Neutrophil (primary cell): ENCODE data around the gene CDK15.

Experiments used
- H3K27ac ChIP-seq: fragments of 200-600 bp; sonication (generic); 2 replicates; pipeline ENCODE4 v1.5.1; 2016; ENCODE audit warnings: mild to moderate bottlenecking, moderate library complexity
- H3K27me3 ChIP-seq: fragments of 200-600 bp; sonication (generic); 2 replicates; pipeline ENCODE4 v1.6.0; 2016; ENCODE audit warnings: mild to moderate bottlenecking
- H3K36me3 ChIP-seq: fragments of 200-600 bp; sonication (generic); 2 replicates; pipeline ENCODE4 v1.5.1; 2017
- H3K4me1 ChIP-seq, 2 experiments: fragments of 200-600 bp in 1 of 2; sonication (generic) in 1 of 2; 1 replicate in 1 of 2; 2 replicates in 1 of 2; pipeline versions ENCODE4 v1.5.1 to v1.6.1; 2013 to 2016; ENCODE audit warnings: low read depth in 1 of 2, low read length in 1 of 2, mild to moderate bottlenecking in 1 of 2, moderate library complexity in 1 of 2; ENCODE audit not compliant: control insufficient read depth in 1 of 2, insufficient read depth in 1 of 2
- H3K4me3 ChIP-seq, 2 experiments: fragments of 200-600 bp in 1 of 2; sonication (generic) in 1 of 2; 1 replicate in 1 of 2; 2 replicates in 1 of 2; pipeline ENCODE4 v1.5.1; 2013 to 2016; ENCODE audit warnings: low read depth in 1 of 2, low read length in 1 of 2, mild to moderate bottlenecking in 1 of 2, moderate library complexity in 1 of 2
- H3K9me3 ChIP-seq: fragments of 200-600 bp; sonication (generic); 2 replicates; pipeline ENCODE4 v1.5.1; 2016
- TF ChIP-seq, protein P1 (sequence below): fragments of 200-600 bp; sonication (generic); IDR thresholded peaks from 2 replicates; pipeline ENCODE4 v1.5.1; 2016; ENCODE audit warnings: antibody characterized with exemption

Gene CDK15

DNA sequence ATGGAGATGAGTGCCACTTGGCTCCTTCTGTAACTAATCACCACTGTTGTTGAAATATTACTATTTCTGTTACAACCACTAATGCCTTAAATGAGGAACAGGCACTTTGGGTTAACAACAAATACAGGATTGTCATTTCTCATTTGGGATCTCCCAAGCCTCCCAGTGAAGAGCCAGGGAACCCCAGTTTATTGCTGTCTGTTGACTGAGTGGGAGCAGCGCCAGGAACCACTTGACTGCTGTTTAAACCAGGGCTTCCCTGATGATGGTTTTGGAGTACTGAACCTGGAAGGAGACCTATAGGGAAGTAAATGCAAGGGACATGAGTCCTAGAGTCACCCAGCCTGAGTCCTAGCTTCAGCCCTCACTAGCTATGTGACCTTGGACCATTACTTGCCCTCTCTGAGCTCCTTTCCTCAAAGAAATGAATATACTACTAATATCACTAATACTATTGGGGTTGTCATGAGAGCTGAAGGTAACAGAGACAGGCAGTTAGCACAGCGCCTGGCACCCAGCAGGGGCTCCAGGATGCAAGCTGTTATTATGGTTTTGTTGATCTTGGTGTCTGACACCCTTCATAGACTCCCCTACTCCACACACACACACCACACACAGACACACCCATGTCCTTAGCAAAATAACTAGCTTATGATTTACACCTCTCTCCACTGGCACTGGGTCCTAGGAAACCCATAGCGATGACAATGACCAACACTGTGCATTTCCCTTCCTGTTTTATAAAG, 123.1 kb downstream of the CDK15 start:
- Histone ChIP-seq H3K36me3 (no peaks in the 10 kb centered on the region), H3K9me3 (no peaks in the 10 kb centered on the region), H3K4me3 (no peak overlapping the region), H3K4me1 (no peaks in the 10 kb centered on the region), H3K27me3 (peaks cover 10% of the 10 kb centered on the region), H3K27ac (no peak overlapping the region)
- TF ChIP-seq, protein P1, sequence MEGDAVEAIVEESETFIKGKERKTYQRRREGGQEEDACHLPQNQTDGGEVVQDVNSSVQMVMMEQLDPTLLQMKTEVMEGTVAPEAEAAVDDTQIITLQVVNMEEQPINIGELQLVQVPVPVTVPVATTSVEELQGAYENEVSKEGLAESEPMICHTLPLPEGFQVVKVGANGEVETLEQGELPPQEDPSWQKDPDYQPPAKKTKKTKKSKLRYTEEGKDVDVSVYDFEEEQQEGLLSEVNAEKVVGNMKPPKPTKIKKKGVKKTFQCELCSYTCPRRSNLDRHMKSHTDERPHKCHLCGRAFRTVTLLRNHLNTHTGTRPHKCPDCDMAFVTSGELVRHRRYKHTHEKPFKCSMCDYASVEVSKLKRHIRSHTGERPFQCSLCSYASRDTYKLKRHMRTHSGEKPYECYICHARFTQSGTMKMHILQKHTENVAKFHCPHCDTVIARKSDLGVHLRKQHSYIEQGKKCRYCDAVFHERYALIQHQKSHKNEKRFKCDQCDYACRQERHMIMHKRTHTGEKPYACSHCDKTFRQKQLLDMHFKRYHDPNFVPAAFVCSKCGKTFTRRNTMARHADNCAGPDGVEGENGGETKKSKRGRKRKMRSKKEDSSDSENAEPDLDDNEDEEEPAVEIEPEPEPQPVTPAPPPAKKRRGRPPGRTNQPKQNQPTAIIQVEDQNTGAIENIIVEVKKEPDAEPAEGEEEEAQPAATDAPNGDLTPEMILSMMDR: no peak

DNA sequence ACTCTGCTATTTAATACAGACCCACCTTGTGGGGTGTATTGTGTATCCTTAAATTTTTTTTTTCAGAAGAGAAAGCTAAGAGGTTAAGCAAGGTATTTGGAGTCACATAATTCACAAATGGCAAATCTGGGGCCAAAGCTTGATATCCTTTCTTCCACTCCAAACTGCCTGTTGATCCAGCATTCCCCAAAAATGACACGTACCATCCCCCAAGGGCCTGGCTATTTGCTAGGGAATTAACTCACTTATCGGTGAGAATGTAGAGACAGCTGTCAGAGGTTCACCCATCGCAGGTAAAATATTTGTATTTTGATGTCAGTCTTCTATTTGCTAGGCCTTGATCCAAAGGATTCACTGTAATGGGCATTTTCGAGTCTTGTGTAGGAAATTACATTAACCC, 123.7 kb downstream of the CDK15 start:
- H3K4me3 ChIP-seq: no peak overlapping the region
- H3K9me3 ChIP-seq: no peaks in the 10 kb centered on the region
- H3K36me3 ChIP-seq: no peaks in the 10 kb centered on the region
- H3K27me3 ChIP-seq: peaks cover 10% of the 10 kb centered on the region
- TF ChIP-seq, protein P1: no peak
- H3K4me1 ChIP-seq: no peaks in the 10 kb centered on the region
- H3K27ac ChIP-seq: no peak overlapping the region

DNA sequence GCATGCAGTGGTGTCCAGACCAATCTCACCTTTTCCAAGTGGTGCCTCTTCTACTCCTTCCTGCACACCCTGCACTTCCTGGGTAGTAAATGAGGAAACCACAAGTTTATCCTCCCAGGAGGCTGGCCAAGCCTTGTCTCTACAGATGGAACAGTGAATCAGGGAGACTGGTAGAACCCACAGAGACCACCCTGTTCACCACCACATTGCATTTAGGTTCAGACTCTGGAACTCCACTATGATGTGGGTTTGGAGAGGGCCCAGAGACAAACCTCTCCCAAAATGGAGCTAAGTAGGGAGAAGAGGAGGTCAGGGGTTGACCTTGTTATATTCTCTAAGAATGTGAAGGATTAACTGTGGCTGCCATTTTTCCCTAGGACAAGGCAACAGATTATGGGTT, 124.5 kb downstream of the CDK15 start:
- TF ChIP-seq, protein P1: no peak
- no peaks in the 10 kb centered on the region for H3K4me1 ChIP-seq
- H3K27me3 ChIP-seq: peaks cover 10% of the 10 kb centered on the region
- no peak overlapping the region for H3K4me3 ChIP-seq
- H3K27ac ChIP-seq: no peak overlapping the region
- H3K9me3 ChIP-seq: no peaks in the 10 kb centered on the region
- no peaks in the 10 kb centered on the region for H3K36me3 ChIP-seq

DNA sequence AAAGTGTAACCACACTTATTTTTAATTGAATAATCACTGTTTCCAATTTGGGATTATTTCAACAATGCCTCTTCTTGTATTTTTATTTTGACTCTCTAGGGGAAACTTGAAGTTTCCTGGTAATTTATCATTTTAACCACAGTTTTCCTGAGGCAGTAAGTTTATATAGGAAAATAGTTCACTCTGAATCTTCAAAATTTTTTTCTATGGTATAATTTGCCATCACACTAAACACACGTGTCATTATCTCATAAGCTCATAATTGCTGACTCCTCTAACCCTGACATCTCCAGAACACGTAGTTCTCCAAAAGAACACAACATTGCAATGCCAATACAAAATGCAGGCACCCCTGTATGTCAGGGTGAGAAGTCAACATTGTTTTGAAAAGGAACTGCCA, 125.1 kb downstream of the CDK15 start:
- Histone ChIP-seq H3K36me3 (no peaks in the 10 kb centered on the region), H3K27me3 (peaks cover 10% of the 10 kb centered on the region), H3K4me1 (no peaks in the 10 kb centered on the region), H3K9me3 (no peaks in the 10 kb centered on the region), H3K4me3 (no peak overlapping the region), H3K27ac (no peak overlapping the region)
- TF ChIP-seq, protein P1: no peak

DNA sequence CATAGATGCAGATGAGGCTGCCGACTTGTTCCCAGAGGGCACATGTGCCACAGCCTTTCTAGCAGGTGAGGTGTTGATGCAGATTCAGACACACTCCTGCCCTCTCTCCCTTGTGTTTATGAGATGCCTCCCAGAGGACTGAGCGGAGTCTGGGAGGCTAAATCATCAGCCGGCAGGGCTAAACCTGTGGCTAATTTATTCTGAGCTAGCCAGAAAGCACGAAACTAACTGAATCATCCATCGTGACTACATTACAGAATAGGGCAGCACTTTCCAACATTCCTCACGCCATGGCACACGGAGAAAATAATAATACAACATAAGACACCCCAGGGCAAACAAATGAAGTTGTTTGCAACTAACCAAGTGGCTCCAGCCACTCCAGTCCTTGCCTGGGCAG, 125.6 kb downstream of the CDK15 start:
- TF ChIP-seq, protein P1: no peak
- no peak overlapping the region for H3K4me3 ChIP-seq
- no peaks in the 10 kb centered on the region for H3K9me3 ChIP-seq
- no peaks in the 10 kb centered on the region for H3K36me3 ChIP-seq
- H3K4me1 ChIP-seq: no peaks in the 10 kb centered on the region
- no peak overlapping the region for H3K27ac ChIP-seq
- peaks cover 10% of the 10 kb centered on the region for H3K27me3 ChIP-seq
